GM18508 (cell line): ENCODE measurements around the gene ACTG1.

Experiments used
- ATAC-seq: cut with Tn5 transposase; IDR thresholded peaks from one replicate; pipeline ENCODE4 v1.9.1; 2021; ENCODE audit warnings: moderate number of reproducible peaks; ENCODE audit not compliant: insufficient read depth, unreplicated experiment

Gene ACTG1

GRCh38 chr17:81512562-81513371, at the start of gene ACTG1:
ACTG1 (minus strand) TSS chr17:81512799; CDS start chr17:81512354, 445 bp downstream.
- ATAC-seq: no peak

GRCh38 chr17:81561494-81561885, 48.9 kb upstream of the ACTG1 start:
- no peak for ATAC-seq

GRCh38 chr17:81558941-81559806, 46.6 kb upstream of the ACTG1 start:
- ATAC-seq: no peak

- ATAC-seq: no peak
Measured at GRCh38 chr17:81558115-81558468, 45.5 kb upstream of the ACTG1 start.

GRCh38 chr17:81557276-81558114, 44.9 kb upstream of the ACTG1 start:
- ATAC-seq: no peak

- ATAC-seq: no peak
Measured at GRCh38 chr17:81556863-81557262, 44.3 kb upstream of the ACTG1 start.

GRCh38 chr17:81556175-81556691, 43.6 kb upstream of the ACTG1 start:
- no peak for ATAC-seq

GRCh38 chr17:81553616-81554181, 41.1 kb upstream of the ACTG1 start:
- no peak for ATAC-seq

- ATAC-seq: no peak
Measured at GRCh38 chr17:81553018-81553615, 40.5 kb upstream of the ACTG1 start.

GRCh38 chr17:81552244-81553017, 39.8 kb upstream of the ACTG1 start, which contains the start of gene FAAP100:
FAAP100 (minus strand) TSS chr17:81552353; CDS start chr17:81552330, 23 bp downstream.
- no peak for ATAC-seq

- no peak for ATAC-seq
Measured at GRCh38 chr17:81551458-81552243, 39.1 kb upstream of the ACTG1 start.

GRCh38 chr17:81550830-81551457, 38.3 kb upstream of the ACTG1 start:
- ATAC-seq: no peak

GRCh38 chr17:81550285-81550684, 37.7 kb upstream of the ACTG1 start:
- ATAC-seq: no peak

GRCh38 chr17:81549826-81550225, 37.2 kb upstream of the ACTG1 start:
- no peak for ATAC-seq

GRCh38 chr17:81549031-81549557, 36.5 kb upstream of the ACTG1 start:
- ATAC-seq: no peak

- no peak for ATAC-seq
Measured at GRCh38 chr17:81547614-81547982, 35.0 kb upstream of the ACTG1 start.

- no peak for ATAC-seq
Measured at GRCh38 chr17:81546906-81547613, 34.5 kb upstream of the ACTG1 start.
